ENCODE measurements around the gene CHST13. TPM values are rescaled to one million over a fixed set of nuclear protein-coding genes. Genes with fewer than 3 reads are reported as not detected.

CHST13 gene
- total and polyA plus RNA-seq, 7 donors = 0.25 to 0.66 (median 0.53) TPM; not detected in 3

DNA sequence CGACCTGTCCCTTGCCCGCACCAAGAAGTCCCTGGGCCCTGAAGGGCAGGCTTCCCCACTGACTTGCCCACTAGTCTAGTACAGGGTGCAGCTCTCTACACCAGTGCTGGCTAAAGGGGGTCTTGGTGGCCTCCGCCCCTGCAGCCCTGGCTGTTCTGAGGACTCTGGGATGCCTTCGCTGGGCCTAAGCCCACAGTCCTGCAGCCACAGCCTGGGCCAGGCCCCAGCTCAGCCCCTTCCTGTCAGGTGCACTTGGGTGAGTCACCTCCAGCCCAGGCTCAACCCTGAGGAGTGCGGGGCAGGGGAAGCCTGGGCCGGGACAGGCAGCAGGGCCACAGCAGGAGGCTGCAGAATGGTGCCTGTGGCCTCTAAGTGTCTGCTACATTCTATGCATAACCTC, 33.8 kb downstream of the CHST13 start:
- WGBS, 2 donors = 83% methylated on average over 6 of the region's 6 CpGs
- Histone ChIP-seq H3K4me3 (no peak overlapping the region), H3K4me1 (no peaks in the 10 kb centered on the region), H3K27ac (no peak overlapping the region), H3K27me3 (no peaks in the 10 kb centered on the region), H3K9me3 (peaks cover 0 to 7% (median 0%) of the 10 kb centered on the region in 4 donors), H3K36me3 (no peaks in the 10 kb centered on the region)
- DNase-seq = no peak
- TF ChIP-seq POLR2A (IDR thresholded peaks at IDR 0.05) = no peak
- no peak for TF ChIP-seq POLR2AphosphoS5 (IDR thresholded peaks at IDR 0.05)
- TF ChIP-seq EP300 (IDR thresholded peaks at IDR 0.05) = no peak
- intact Hi-C loops (cut with DNase I) = no loop called here

DNA sequence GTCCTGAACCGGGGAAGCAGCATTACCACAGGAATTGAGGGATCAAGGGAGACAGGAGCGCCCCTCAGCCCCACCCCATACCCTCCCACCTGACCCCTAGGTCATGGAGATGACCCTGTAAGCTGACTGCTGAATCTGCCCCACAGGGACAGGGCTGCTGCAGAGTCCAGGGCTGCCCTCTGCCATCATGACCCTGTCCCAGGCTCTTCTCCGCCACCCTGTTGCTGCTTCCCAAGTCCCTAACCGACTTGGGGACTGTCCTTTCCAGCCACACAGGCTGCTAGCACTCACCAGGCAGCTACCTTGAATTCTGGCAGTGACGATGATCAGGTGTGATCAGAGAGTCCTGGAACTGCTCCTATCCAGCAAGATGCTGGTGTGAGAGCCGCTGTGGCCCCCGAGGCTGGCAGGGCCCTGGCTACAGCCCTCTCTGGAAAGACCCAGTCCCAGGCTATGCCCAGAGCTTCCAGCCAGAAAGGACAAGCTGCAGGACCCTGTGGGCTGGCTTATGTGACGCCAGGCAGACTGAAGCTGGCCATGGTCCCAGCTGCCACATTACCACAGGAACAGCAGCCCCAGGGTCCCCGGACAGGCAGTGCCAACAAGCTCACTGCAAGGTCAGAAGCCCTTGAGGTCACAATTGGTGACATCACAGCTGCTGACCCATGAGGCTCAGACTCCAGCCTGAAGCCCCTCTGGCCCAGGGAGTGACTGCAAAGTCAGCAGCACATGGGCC, 34.5 kb downstream of the CHST13 start, which contains the start of gene C3orf22:
Gene C3orf22 (minus strand): TSS at position 597 of the 736 bp plus-strand sequence. CDS start 5,542 bp downstream, outside the sequence.
- WGBS, 2 donors = 72 to 83% methylated on average over 9 of the region's 9 CpGs
- intact Hi-C loops (cut with DNase I) = no loop called here
- H3K27ac ChIP-seq = no peak within 1 kb of the TSS
- H3K36me3 ChIP-seq = no peaks in the 10 kb centered on the region
- peak; percentile 36 for DNase-seq
- H3K4me1 ChIP-seq = no peaks in the 10 kb centered on the region
- TF ChIP-seq POLR2A (IDR thresholded peaks at IDR 0.05) (no peak), POLR2AphosphoS5 (IDR thresholded peaks at IDR 0.05) (no peak), EP300 (IDR thresholded peaks at IDR 0.05) (no peak)
- TF ChIP-seq, protein P1, sequence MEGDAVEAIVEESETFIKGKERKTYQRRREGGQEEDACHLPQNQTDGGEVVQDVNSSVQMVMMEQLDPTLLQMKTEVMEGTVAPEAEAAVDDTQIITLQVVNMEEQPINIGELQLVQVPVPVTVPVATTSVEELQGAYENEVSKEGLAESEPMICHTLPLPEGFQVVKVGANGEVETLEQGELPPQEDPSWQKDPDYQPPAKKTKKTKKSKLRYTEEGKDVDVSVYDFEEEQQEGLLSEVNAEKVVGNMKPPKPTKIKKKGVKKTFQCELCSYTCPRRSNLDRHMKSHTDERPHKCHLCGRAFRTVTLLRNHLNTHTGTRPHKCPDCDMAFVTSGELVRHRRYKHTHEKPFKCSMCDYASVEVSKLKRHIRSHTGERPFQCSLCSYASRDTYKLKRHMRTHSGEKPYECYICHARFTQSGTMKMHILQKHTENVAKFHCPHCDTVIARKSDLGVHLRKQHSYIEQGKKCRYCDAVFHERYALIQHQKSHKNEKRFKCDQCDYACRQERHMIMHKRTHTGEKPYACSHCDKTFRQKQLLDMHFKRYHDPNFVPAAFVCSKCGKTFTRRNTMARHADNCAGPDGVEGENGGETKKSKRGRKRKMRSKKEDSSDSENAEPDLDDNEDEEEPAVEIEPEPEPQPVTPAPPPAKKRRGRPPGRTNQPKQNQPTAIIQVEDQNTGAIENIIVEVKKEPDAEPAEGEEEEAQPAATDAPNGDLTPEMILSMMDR (IDR thresholded peaks at IDR 0.05) = no peak
- peaks cover 0 to 7% (median 0%) of the 10 kb centered on the region in 4 donors for H3K9me3 ChIP-seq
- no peak within 1 kb of the TSS for H3K4me3 ChIP-seq
- no peaks in the 10 kb centered on the region for H3K27me3 ChIP-seq

DNA sequence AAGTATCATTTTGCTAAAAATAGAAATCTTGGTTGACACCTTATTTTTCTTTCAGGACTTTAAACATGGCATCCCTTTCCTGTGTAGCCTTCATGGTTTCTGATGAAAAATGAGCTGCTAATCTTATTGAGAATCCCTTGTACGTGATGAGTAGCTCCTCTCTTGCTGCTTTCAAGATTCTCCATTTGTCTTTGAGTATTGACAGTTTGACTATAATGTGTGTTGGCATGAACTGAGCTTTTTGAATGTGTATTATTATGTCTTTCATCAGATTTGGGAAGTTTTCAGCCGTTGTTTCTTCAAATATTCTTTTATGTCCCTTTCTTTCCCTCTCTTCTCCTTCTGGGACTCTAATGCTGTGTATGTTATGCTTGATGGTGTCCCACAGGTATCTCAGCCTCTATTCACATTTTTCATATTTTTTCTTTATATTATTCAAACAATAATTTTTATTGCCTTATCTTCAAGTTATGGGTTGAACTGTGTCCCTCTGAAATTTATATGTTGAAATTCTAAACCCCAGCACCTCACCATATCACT, 38.9 kb downstream of the CHST13 start:
- Histone ChIP-seq H3K4me1 (no peaks in the 10 kb centered on the region), H3K36me3 (no peaks in the 10 kb centered on the region), H3K27ac (no peak overlapping the region), H3K27me3 (peaks cover 0 to 5% (median 0%) of the 10 kb centered on the region in 3 donors), H3K4me3 (no peak overlapping the region), H3K9me3 (peaks cover 0 to 7% (median 0%) of the 10 kb centered on the region in 4 donors)
- intact Hi-C loops (cut with DNase I) = no loop called here
- WGBS, 2 donors = 58 to 88% methylated on average over 2 of the region's 2 CpGs
- no peak for DNase-seq
- TF ChIP-seq, protein P1 (IDR thresholded peaks at IDR 0.05) = no peak
- no peak for TF ChIP-seq POLR2A (IDR thresholded peaks at IDR 0.05)
- TF ChIP-seq EP300 (IDR thresholded peaks at IDR 0.05) = no peak
- no peak for TF ChIP-seq POLR2AphosphoS5 (IDR thresholded peaks at IDR 0.05)

DNA sequence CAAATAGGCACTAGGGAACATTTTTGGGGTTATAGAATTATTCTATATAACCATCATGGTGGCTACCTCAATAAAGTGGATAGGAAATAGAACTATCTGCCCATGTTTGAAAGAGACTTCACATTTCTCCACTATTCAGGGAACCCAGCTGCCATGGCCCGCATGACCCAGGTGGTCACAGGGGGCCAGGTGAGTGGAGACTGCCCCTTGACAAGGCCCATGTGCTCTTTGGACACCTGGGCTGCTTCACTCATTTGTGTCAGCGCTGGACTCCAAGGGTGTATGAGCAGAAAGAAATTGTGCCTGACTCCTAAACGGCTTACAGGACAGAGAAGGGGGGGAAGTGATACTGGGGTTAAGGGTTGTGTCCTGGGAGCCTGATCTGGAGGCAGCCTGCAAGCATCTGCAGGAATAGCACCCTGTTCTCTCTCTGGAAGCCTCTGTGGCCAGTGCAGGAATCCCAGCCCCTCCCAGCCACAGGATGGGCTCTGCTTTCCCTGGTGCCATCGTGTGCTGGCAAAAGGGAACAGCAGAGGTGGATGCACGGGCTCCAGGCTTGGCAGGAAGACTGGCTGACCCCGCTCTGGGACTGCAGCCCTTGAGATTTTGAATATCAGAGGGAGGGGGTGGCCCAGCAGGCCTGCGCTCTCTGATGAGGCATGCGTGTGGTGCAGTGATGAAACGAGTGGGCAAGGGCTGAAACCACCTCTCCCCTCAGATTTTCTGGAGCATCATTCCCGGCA, 43.9 kb downstream of the CHST13 start:
- Histone ChIP-seq H3K27ac (no peak overlapping the region), H3K9me3 (no peaks in the 10 kb centered on the region), H3K27me3 (peaks cover 0 to 5% (median 0%) of the 10 kb centered on the region in 3 donors), H3K4me3 (no peak overlapping the region), H3K36me3 (no peaks in the 10 kb centered on the region), H3K4me1 (no peaks in the 10 kb centered on the region)
- 62 to 70% methylated on average over 10 of the region's 10 CpGs for WGBS, 2 donors
- no peak for DNase-seq
- TF ChIP-seq POLR2AphosphoS5 (IDR thresholded peaks at IDR 0.05) (no peak), POLR2A (IDR thresholded peaks at IDR 0.05) (no peak), EP300 (IDR thresholded peaks at IDR 0.05) (no peak)
- TF ChIP-seq, protein P1 (IDR thresholded peaks at IDR 0.05) = no peak
- intact Hi-C loops (cut with DNase I) = no loop called here

Data from sigmoid colon (tissue), 7 donors.